GM13977 (cell line): ENCODE results near the gene SPAG9.
A peak's percentile ranks its signal among the peaks of the same experiment; 100 is the strongest.

ENCODE experiments used
- DNase-seq: peaks from one replicate; pipeline ENCODE4 v3.0.0; 2012; ENCODE audit warnings: low spot score
- in situ Hi-C: fragments of 300-500 bp; cut with MboI; formaldehyde crosslinking; loops from one replicate; pipeline ENCODE4 v1.12.0; 2022; ENCODE audit warnings: low sequenced_read_pairs, low pct_unique_long_range_greater_than_20kb, mixed read lengths, inconsistent platforms; ENCODE audit not compliant: unreplicated experiment
- TF ChIP-seq, protein P1 (sequence below): IDR thresholded peaks from 2 replicates; pipeline ENCODE4 v1.5.1; 2012; ENCODE audit warnings: mild to moderate bottlenecking, control low read depth; ENCODE audit not compliant: insufficient read depth; ENCODE audit errors: extremely low read depth, missing control alignments

SPAG9 gene

DNA sequence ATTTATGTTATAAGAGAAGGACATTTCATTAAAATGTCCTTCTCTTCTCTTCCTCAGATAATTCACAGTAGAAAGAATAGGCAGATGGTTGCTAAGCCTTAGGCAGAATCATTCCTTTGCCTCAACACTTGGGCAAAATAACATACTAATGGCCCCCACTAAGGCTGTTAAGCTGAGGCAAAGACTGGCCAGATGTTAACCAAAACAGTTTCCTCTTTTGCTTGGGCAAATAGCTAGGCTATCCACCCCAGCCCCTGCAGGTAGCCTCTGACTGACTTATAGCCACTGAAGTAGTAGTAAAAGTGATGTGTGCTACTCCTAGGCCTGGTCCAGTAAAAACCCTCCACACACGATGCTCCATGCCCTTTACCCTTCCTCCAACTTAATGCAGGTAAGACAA lies 55.2 kb downstream of the SPAG9 start:
- TF ChIP-seq, protein P1, sequence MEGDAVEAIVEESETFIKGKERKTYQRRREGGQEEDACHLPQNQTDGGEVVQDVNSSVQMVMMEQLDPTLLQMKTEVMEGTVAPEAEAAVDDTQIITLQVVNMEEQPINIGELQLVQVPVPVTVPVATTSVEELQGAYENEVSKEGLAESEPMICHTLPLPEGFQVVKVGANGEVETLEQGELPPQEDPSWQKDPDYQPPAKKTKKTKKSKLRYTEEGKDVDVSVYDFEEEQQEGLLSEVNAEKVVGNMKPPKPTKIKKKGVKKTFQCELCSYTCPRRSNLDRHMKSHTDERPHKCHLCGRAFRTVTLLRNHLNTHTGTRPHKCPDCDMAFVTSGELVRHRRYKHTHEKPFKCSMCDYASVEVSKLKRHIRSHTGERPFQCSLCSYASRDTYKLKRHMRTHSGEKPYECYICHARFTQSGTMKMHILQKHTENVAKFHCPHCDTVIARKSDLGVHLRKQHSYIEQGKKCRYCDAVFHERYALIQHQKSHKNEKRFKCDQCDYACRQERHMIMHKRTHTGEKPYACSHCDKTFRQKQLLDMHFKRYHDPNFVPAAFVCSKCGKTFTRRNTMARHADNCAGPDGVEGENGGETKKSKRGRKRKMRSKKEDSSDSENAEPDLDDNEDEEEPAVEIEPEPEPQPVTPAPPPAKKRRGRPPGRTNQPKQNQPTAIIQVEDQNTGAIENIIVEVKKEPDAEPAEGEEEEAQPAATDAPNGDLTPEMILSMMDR = no peak
- in situ Hi-C loops = loop anchor here (10.0 kb wide), 1 partner anchor 61 kb away; no protein-coding TSS in a partner anchor
- DNase-seq = no peak

DNA sequence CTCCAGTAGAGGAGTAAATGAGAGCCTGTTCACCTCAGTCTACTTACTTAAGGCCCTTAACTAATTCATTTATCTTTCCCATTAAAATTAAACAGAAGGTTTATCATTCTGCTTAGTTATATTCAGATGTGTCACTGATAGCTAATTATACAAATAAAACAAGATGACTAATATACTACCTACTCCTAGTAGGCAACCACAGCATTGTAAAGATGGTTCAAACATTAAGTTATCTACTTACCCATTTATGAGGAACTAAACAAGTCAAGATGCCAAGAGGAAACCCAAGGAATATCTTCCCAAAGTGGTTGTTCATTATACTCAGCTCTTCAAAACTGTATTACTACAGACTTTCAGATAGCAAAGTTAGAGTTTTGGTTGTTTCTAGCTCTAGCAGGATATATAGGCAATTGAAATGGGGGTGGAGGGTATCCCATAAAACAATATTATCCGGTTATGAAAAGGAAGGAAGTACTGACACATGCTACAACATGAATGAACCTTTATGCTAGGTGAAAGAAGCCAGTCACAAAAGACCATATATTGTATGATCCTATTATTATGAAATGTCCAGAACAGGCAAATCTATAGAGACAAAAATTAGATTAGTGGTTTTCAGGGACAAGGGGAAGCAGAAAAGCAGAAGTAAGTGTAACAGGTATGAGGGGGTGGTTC lies 56.5 kb downstream of the SPAG9 start:
- DNase-seq = no peak
- in situ Hi-C loops = loop anchor here (10.0 kb wide), 1 partner anchor 59 kb away; no protein-coding TSS in a partner anchor
- TF ChIP-seq, protein P1 = no peak

DNA sequence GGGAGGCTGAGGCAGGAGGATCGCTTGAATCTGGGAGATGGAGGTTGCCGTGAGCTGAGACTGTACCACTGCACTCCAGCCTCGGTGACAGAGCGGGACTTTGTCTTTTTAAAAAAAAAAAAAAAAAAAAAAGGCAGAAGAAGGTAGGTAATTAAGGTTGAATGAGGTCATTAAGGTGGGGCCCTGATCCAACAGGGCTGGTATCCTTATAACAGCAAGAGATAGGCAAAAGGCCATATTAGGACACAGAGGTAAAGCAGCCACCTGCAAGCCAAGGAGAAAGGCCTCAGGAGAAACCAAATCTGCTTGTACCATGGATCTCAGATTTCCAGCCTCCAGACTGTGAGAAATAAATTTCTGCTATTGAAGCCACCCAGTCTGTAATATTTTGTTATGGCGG lies 60.3 kb downstream of the SPAG9 start:
- in situ Hi-C loops = loop anchor here (10.0 kb wide), 1 partner anchor 56 kb away; no protein-coding TSS in a partner anchor
- no peak for DNase-seq

DNA sequence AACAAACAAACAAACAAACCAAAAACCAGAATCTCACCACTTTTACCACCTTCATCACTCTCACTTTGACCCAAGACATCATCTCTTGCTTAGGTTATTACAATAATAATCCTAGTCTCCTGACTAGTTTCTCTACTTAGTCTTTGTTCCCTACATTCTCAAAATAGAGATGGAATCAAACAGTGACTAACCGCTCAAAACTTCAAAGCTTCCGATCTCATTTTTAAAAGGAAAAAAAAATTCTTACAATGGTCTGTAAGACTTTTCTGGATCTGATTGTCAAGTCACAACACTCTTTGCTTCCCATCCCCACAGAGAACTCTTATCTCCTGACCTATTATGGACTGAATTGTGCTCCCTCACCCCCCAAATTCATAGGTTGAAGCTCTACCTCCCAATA lies 60.9 kb downstream of the SPAG9 start:
- TF ChIP-seq, protein P1 = no peak
- no peak for DNase-seq
- in situ Hi-C loops = loop anchor here (10.0 kb wide), 1 partner anchor 55 kb away; no protein-coding TSS in a partner anchor

More for the DNA sequence above, 60.3 kb downstream of the SPAG9 start:
- TF ChIP-seq, protein P1 = no peak

DNA sequence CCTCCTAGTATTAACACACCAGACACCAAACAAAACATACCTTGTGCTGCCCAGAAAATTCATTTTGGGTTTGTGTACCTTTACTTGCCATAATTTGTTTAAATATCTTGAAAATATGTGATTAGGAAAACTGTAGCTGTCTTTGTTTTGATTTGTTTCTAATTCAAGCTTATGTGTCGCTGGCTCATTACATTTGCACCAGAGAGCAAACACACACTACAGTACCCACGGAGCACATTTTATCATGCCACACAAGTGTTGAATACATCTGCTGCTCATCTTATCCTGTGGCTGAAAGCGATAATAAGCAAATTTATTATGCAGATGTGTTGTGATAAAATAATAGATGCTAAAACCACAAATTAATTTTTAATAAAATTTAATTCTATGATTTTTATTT lies 63.1 kb downstream of the SPAG9 start:
- TF ChIP-seq, protein P1 = no peak
- no peak for DNase-seq
- in situ Hi-C loops = no loop called here

DNA sequence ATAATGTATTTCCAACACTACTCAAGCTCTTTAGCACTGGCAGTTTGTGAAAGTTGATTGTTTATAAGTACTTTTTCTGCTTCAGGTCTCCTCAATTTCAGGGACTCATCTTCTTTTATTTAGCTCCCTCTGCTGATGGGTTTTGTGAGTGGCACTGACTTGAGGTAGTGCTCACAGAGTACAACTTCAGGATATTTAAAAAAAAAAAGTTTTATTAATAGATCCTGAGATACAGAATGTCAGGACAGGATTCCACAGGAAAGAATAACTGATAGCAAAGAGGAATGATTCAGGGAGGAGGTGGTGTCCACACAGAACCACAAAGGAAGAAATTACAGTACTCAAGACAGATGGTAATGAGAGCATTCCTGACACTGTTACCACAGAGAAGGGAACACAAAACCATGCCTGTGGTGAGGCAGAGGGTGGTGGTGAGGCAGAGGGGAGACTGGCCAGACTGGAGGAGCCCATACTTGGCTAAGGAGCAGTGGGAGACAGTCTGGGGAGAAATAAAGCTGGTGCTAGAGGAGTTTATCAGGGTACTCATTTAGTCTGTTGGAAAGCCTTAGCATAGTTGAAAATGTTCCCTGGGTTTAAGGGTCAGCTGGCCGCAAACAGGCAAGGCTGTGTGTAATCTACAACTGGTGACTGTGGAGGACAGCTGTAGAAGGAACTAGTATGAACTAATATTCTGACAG lies 63.7 kb downstream of the SPAG9 start:
- in situ Hi-C loops = no loop called here
- DNase-seq = peak; percentile 32
- TF ChIP-seq, protein P1 = peak; percentile 77
